ENCODE data around the gene TBC1D8.
A peak's percentile ranks its signal among the peaks of the same experiment; 100 is the strongest.

Gene TBC1D8

DNA sequence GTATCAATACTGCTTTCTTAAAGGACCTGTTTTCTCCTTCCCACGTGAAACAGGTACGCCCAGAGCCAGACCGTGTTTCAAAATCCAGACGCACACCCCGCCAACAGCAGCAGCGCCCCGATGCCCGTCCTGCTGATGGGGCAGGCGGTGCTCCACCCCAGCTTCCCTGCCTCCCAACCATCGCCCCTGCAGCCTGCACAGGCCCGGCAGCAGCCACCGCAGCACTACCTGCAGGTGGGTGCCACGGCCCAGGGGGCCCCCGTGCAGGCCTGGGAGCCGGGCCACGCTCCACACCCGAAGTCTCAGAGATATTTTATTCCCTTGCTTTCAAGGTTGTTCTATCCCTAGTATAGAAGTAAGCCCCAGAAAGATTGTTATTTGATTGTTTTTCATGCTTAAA lies 157.9 kb downstream of the TBC1D8 start:
- no peak for DNase-seq

DNA sequence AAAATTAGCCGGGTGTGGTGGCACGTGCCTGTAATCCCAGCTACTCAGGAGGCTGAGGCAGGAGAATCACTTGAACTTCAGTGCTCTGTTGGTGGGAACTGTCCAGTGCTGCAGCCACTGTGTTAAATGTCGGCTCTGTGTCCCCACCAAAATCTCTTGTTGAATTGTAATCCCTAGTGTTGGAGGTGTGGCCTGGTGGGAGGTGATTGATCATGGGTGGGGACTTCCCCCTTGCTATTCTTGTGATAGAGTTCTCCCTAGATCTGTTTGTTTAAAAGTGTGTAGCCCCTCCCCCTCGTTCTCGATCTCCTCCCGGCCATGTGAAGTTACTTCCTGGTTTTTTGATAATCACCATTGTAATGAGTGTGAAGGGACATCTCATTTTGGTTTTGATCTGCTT lies 158.9 kb downstream of the TBC1D8 start:
- no peak for DNase-seq

DNA sequence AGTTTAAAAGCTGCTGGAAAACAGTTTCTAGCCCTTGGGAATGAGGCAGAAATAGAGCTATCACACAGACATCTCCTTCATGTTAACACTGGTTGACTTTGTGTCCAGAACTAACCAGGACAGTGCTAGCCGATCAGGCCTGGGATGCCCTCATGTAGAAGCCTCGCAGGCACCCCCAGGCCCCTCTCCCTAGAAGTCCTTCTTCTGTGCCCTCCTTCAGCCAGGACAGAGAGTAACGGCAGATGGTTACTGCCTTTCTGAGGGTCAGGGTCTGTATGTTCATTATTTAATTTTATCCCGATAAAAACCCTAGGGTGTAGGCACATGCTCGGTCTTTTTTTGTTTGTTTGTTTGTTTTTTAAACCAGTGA lies 159.8 kb downstream of the TBC1D8 start:
- no peak for DNase-seq

DNA sequence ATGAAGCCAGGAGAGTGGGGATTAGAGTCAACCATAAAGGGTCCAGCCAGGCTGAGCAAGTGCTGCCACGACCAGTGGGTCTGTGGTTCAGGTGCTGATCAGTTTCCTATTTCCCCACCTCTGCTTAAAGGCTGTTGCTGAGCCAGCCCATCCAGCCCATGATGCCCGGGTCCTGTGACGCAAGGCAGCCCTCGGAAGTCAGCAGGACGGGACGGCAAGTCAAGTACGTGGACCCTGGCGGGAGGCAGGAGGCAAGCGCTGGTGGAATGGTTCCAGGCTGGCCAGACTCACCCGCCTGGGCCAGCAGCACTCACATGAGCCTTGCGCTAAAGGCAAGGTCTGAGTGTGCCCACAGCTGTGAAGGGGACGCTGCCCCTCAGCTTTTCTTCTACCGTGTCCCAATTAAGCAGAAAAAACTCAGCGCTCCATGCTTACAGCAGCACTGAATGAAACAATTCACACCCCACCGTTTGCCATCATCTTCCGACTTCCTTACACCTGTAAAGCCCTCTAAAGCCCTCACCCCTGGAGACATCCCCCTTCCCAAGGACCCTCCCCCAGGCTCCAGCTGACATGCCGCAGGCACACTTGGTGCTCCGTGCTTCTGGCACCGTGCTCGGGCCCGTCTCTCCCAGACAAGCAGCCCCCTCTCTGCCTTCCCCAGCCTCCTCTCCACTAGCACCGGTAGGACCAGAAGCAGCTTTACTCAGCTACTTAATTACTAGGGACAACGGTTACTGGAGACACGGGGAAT lies 160.4 kb downstream of the TBC1D8 start:
- DNase-seq, result no peak

DNA sequence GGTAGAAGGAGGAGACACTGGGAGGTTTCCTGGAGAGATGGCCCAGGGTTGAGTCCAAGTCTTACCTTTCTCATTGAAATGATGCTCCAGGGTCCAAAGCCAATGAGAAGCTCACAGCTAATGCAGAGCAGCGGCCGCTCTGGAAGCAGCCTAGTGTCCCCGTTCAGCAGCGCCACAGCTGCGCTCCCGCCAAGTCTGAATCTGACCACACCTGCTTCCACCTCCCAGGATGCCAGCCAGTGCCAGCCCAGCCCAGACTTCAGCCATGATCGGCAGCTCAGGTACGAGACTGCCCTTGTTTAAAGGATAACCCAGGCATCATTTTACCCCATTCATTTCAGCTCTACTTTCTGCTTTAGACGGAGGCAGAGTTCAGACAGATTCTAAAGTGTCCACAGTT lies 161.0 kb downstream of the TBC1D8 start:
- DNase-seq, result no peak

DNA sequence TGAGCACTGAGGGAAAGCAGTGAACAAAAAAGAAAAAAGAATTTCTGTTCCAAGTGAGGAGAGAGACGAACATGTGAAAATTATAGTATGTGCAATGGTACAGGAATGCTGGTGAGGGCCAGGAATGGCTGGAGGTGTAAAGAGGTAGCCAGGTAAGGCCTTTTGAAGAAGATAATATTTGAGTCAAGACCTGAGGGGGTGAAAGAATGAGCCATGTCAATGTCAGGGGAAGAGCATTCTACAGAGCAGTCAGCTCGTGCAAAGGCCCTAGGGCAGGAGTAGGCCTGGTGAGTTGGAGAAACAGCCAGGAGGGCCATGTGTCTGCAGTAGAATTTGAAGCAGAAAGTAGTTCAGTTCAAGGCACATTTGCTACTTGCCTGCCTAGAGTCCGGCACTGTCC lies 161.5 kb downstream of the TBC1D8 start:
- DNase-seq, result no peak

DNA sequence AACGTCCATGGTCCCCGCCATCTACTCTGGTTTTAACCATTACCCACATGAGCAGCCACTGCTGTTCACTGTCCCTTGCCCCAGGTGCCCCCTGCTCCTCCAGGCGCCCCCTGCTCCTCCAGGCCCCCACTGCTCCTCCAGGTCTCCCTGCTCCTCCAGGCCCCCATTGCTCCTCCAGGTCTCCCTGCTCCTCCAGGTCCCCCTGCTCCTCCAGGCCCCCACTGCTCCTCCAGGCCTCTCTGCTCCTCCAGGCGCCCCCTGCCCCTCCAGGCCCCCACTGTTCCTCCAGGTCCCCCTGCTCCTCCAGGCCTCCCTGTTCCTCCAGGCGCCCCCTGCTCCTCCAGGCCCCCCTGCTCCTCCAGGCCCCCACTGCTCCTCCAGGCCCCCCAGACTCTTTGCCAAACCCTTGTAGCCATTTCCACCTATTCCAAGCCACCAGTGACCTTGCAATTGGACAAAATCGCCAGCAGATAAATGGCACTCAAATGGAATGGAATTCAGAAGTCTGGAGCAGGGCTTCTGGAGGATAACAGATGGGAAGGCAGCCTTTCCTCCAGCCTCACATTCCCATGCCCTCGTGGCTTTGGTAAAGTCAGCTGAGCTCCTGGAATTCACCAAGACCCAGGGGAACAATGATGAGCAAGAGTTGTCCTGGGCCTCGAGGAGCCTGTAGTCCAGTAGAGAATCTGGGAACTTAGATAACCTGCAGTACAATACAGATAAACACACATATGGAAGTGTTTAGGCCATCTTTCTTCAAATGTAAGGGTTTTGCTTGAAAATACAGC lies 162.4 kb downstream of the TBC1D8 start:
- no peak for DNase-seq

DNA sequence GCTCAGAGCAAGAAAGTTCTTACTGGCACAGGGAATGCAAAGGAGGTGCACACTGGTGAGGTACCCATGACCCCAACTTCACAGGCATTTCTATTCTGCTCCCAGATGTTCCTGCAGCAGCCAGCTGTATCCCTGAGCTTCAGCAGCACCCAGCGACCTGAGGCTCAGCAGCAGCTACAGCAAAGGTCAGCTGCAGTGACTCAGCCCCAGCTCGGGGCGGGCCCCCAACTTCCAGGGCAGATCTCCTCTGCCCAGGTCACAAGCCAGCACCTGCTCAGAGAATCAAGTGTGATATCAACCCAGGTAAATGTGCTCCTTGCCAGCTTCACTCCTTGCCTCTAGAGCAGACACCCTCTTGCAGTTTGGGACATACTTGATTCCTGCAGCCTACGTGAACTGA lies 163.2 kb downstream of the TBC1D8 start:
- DNase-seq, result no peak

DNA sequence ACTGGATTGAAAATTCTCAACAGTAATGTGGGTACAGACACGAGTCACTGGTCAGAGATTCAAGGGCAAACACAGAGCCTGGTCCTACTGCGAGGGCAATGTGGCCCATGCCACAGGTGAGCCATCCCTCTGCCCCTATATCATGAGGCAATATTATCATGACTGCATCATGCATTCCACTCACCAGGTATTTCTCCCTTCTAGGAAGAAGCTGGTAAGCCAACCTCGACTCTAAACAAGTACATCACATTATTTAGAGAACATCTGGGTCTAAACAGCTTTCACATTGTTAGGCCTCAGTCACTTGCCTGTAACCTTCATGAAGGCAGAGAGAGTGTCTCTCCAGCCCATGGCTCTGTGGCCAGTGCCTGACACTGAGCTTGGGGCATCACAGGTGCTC lies 163.6 kb downstream of the TBC1D8 start:
- DNase-seq, result no peak

DNA sequence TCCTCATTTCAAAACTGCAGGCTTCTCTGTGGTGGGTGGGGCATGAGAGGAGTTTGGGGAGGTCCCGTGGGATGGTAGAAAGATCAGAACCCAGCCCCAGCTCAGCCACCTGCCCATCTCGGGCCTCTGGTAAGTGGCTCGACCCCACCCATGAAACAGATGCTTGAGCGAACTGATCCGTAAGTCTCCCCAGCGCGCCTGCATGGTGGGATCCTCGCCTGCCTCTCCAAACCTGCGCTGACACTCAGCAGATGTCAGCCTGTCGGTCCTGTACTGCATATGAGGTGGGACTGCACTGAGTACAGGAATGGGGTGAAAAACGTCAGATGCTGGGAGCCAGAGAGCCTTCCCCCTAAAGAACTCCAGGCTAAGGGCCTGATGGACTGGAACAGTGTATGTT lies 165.0 kb downstream of the TBC1D8 start:
- no peak for DNase-seq

DNA sequence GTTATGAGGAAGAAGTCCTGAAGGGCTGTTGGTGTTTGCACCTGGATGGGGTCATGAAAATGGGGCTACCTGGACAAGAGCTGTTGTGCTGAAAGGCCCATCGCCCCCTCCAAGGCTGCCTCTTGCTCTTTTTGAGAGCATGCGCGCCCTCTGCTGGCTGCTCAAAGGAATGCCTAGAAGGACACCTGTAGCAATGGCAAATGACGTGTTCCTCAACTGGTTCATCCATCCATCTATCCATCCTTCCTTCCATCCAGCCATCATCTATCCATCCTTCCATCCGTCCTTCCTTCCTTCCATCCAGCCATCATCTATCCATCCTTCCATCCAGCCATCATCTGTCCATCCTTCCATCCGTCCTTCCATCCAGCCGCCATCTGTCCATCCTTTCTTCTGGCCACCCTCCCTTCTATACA lies 166.3 kb downstream of the TBC1D8 start:
- peak; percentile 80 for DNase-seq

DNA sequence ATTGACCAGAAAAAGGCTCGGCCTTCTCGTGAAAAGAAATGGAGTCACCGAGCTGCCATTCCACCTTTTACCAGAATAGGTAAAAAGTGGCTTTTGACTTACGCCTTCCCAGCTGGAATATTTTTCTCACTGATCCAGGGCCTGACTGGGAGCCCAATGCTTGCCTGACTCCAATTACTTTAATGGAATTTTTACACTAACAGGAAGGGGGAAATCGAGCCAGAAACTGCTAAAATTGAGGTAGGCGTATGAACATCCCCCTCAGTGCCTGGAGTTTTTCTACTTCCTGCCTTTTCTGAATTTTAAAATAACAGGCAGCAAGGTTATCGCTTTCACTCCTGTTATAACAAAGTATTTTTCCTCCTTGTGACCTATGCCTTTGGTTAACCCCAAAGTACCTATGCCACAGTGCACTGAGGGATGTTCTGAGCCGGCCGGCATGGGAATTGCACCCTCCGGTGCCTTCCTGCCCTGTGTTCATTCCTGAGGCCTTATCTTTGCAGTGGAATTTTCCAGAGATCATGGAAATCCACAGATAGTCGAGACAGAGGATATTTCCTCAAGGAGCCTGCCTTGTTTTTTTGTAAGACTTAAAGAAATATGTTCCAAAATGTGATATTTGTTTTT lies 167.4 kb downstream of the TBC1D8 start:
- DNase-seq, result no peak

DNA sequence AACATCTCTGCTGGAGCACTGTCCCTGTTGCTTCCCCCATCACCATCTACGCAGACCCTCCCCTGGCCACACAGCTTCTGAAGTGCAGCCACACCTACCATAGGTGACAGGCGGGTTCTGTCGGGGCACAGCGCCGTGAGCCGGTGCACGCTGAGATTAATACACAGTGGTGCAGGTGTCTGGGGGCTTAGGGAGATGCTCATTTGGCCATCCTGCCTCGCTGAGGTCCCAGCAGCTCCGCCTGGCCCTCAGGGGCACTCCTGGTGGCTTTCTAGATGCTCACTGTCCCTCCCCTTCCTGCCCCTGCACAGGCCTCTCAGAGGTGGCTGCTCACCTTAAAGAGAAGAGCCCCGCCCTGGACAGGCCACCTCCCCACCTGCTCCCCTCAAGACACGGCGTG lies 168.0 kb downstream of the TBC1D8 start:
- no peak for DNase-seq

DNA sequence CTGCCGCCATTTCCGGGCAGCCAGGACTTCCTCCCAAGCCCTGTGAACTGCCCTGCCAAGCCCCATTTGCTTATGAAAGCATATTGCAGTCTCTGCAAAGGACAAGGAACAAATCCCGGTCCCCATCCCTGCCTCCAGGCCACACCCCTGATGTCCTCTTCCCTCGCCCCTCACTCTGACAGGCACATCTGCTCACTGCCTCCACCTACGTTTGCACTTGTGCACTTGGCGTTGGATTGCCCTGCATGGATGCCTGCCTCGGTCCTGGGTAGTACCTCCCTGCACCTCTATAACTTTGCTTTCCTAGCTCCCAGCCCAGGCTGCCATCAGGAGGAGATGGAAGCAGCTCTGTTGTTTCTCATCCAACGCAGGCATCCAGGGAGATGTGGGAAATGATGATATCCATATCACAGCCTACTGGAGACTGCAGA lies 168.7 kb downstream of the TBC1D8 start:
- no peak for DNase-seq

DNA sequence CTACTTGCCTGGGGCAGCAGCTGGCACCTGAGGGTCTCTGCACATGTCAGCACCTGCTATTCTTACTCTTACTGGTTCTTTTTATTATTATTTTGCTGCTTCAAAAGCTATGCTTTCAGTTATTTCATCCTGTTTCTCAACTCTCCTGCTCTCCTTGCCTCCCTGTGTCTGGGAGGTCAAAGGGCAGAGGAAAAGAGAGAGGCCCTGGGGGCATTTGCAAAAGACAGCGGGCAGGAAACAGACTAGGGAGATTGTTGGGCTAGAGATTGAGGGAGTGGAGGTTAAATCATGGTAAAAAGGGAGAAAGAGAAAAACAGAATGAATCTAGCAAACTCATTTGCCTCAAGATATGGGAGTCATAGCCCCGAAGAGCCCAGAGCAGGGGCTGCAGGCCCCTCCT lies 170.2 kb downstream of the TBC1D8 start:
- DNase-seq, result no peak

DNA sequence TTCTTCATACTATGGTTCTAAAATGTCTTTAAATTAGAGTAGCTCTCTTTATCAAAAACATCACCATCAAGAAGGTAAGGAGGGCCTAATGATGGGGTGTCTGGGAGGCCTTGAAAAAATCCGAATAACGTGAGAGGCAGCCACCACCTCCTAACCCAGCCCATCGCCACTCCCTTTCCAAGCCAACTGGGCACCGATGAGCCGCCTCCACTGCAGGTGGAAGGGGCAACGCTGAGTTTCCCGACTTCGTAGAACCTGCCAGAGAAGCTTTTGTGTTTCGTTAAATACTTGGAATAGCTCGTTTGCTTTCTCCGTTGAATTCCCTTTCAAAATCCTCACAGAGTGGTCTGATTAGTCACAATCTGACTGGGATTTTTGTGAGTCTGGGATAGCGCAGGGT lies 171.1 kb downstream of the TBC1D8 start:
- no peak for DNase-seq

DNA sequence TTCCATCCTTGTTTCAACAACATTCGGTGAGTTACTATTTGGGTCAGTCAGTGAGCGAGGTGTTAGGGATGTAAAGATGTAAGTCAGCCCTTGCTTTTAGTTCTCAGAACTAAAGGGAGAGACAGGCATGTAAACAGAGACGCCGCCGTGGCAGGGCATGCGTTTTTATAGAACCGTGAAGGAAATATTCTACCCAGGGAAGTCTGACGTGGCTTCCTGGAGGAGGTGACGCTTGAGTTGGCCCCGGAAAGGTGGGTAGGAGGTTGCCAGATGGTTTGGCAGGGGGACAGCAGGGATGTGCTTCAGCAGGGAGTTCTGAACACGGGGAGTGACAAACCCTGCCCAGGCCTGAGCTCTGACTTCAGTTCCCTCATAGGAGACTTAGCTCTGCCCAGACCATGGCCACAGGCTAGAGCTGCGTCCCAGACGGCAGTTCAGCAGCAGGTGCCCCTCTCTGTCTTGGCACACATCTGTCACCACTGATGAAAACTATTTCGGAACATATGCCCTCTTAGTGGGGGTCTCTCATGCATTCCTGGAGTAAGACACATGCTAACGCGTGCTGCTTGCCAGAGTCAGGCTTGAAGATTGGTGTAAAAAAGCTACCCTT lies 172.5 kb downstream of the TBC1D8 start:
- DNase-seq, result no peak

DNA sequence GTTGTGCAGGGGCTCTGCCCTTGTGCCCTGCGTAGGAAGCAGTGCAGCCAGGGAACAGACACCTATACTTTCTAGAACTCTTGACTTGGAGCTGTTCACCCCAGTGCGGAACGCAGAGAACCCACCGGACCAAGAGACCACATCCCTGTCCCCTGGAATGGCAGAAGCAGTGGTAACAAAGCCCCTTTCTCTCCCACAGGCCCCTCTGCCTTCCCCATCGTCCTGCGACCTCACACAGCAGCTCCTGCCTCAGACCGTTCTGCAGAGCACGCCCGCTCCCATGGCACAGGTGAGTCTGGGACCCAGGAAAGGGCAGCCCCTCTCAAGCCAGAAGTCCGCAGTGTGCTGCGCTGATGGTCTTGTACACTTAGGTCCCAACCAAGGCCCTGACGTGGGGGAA lies 173.7 kb downstream of the TBC1D8 start:
- DNase-seq, result no peak

DNA sequence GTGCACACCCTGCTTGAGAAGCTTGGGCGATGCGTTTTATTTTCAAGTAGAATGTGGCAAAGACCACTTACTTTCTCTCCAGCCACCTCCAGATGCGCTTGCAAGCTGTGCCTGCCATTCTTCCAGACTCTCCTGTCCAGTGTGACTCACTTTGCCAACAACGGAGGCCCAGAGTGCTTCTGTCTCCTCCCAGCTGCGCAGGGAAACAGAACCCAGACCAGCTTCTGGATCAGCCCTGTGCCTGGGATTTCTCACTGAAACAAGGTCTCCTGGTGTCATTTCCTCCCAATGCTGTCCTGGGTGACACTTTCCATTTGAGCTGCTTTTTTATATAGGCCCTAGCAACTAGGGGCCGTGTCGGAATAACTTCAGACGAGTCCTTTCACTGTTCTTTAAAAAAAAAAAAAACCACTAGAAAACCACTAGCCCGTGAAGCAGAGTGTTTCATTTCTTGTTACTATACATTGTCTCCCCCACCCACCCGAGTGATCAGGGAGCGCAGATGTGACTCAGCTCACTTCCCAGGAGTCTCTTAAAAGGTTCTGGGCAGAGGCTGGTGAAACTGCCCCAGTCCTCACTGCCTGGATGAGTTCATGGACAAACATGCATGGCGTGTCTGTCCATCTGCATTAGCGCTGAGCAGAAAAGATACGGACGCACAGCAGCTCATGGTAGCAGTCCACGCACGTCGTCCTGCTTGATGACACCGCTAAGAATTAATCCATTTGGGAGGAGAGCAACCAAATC lies 174.4 kb downstream of the TBC1D8 start:
- no peak for DNase-seq

DNA sequence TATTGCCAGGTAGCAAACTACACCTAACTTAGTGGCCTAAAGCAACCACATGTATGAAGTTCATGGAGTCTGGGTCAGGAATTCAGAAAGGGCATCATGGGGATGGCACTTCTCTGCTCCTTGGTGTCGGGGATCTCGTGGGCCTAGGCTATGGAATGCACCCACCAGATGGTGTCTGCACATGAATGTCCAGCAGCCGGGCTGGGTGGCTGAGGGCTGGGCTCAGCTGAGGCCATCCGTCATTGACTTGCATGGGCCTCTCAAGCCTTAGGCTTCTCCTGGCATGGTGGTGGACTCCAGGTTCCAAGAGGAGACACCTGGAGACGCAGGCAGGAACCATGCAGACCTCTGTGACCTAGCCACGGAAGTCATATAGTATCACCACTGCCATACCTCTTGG lies 175.1 kb downstream of the TBC1D8 start:
- no peak for DNase-seq

DNA sequence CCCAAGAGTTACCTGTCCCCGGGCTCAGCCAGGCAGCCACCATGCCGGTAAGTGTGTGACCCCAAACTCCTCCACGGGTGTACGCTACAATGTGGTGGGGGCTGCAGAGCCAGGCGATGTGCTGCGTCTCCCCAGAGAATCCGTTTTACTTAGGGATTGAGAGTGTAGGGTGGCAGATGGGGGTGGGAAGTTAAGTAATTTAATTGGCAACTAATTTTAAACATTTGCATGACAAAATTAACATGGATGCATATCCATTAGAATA lies 175.7 kb downstream of the TBC1D8 start:
- no peak for DNase-seq

DNA sequence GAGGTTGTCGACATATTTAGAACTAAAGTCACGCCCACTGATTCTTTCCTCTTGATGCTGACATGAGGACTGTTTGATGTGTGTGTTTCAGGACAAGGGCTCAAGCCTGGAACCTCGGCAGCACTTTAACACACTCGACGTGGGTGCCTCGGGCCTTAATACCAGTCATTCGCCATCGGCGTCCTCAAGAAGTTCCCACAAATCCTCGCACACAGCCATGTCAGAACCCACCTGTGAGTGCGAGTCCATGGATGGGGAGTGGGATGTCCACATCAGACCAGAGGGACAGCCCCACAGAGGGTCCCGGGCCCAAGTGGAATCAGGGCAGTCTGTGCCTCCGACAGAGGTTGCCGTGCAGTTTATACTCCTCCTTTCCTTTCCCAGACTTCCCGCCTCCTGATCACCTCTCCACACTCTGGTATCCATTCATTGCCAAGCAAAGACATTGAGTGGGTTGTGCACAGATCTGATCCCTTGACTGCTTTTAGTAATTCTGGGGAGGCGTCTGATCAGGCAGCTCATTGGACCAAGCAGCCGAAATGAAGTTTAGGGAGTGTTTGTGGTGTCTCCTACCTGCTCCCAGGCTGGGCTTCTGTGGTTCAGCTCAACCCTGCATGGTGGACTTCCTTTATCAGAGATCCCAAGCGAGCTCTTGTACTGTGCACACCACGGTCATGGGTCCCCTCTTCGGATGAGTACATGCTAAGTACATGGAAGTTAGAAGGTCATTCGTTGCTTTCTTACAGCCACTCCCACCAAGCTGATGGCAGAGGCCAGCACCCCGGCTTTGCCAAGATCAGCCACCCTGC lies 176.3 kb downstream of the TBC1D8 start:
- DNase-seq, result no peak

Measured in activated CD4-positive, alpha-beta T cell treated with anti-CD3 and anti-CD28 coated beads, Interleukin-2, amount 50 U/mL, for 1 hour (primary cell).